ENCODE measurements around the gene IL1RAP.

- TF ChIP-seq CTCF (IDR thresholded peaks at IDR 0.05; ENCODE audit: insufficient read depth, low read length, poor library complexity, severe bottlenecking) (no peak), EZH2phosphoT487 (conservative IDR thresholded peaks at IDR 0.05; ENCODE audit: low read length) (no peak)
Measured at GRCh38 chr3:190579514-190580137, 65.7 kb downstream of the IL1RAP start.
